ENCODE data around the gene PIK3C3. TPM values are rescaled to one million over a fixed set of nuclear protein-coding genes. Genes with fewer than 3 reads are reported as not detected.
A peak's percentile ranks its signal among the peaks of the same experiment; 100 is the strongest.

Gene PIK3C3
- 10 to 100 TPM; 24.3 to 39.1 (median 28.8) TPM for total RNA-seq

DNA sequence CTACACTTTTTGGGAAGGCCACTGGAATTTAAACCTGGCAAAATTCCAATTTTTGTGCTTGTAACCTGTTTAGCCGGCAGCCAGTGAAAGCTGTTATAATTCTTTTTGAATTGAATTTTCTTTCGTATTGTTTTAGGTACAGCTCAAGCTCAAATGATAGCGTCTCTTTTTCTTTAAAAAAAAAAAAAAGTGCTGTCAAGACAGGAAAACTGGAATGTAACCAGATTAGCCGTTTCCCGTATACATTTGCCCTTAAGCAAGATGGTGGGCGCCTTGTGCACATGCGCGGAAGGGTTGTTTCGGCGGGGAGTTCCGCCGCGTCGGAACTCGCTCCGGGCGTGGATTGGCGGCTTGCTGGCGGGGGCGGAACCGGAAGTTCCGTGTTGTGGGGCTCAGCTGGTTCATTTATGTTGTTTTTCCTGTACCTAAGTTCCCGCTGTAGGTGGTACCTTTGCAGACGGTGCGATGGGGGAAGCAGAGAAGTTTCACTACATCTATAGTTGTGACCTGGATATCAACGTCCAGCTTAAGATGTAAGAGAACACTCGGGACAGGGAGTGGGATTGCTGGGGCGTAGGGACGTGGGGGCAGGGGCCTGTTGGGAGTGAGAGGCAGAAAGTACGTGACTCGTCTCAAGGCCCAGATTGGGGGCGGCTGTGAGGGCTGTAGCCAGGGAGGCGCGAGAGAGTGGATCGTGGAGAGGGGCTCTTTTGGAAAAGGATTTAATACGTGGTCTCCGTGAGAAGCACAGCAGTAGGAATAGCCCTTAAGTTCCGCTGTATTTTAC lies at the start of gene PIK3C3:
TSS of gene PIK3C3 (plus strand) at position 408 of the 787 bp plus-strand sequence. CDS start at position 466, 58 bp downstream.
- DNase-seq (ENCODE audit: extremely low spot score), result peak; percentile 99
- Histone ChIP-seq H3K27ac (replicated peaks in 1 of 4) (peak within 1 kb of the TSS; percentile 71 to 80 (median 76)), H3K36me3 (peaks cover 0 to 25% (median 11%) of the 10 kb centered on the region in 4 donors), H3K4me1 (peaks cover 20 to 28% (median 24%) of the 10 kb centered on the region in 4 donors), H3K4me3 (peak within 1 kb of the TSS; percentile 72 to 90 (median 88)), H3K9me3 (no peaks in the 10 kb centered on the region), H3K27me3 (no peaks in the 10 kb centered on the region)
- intact Hi-C loops (cut with DNase I), result no loop called here
- TF ChIP-seq POLR2AphosphoS5 (IDR thresholded peaks at IDR 0.05) (peak; percentile 72 to 81), POLR2A (IDR thresholded peaks at IDR 0.05; ENCODE audit: low read depth) (no peak)
- under 1% methylated on average over 38 of the region's 38 CpGs for WGBS

DNA sequence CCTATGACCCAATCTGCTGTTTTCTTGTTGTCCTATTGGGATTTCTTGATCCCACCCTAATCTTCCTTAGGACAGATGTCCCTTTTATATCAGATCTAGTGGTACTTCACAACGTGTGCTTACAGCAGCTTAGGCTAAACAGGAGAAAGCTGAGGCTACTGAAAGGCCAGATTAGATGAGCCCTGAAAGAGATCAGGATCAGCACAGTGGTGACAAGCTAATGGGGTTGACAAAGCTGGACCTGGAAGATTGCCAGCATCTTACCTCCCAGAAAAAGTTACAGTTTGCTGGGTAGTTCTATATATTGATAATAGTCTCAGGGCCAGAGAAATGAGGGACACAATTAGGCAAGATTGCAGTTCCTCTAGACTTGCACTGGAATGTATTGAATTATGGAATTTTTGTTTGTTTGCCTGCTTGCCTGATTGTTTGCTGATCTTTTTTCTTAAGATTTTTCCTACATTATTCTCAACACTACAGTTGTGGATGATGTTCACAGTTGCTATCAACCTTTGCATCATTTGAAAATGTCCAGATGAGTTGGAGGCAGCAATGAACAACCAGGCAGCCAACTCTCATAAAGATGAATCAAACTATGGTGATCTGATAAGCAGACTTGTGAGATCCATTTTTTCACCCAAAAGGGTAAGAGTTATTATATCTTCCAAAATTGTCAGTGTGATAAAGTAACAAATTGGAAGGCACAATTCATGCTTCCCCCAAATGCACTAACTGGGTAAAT lies 49.1 kb upstream of the PIK3C3 start:
- TF ChIP-seq EP300 (IDR thresholded peaks at IDR 0.05), result no peak
- no peak for TF ChIP-seq POLR2A (IDR thresholded peaks at IDR 0.05; ENCODE audit: low read depth)
- TF ChIP-seq POLR2AphosphoS5 (IDR thresholded peaks at IDR 0.05), result no peak
- TF ChIP-seq, protein P1, sequence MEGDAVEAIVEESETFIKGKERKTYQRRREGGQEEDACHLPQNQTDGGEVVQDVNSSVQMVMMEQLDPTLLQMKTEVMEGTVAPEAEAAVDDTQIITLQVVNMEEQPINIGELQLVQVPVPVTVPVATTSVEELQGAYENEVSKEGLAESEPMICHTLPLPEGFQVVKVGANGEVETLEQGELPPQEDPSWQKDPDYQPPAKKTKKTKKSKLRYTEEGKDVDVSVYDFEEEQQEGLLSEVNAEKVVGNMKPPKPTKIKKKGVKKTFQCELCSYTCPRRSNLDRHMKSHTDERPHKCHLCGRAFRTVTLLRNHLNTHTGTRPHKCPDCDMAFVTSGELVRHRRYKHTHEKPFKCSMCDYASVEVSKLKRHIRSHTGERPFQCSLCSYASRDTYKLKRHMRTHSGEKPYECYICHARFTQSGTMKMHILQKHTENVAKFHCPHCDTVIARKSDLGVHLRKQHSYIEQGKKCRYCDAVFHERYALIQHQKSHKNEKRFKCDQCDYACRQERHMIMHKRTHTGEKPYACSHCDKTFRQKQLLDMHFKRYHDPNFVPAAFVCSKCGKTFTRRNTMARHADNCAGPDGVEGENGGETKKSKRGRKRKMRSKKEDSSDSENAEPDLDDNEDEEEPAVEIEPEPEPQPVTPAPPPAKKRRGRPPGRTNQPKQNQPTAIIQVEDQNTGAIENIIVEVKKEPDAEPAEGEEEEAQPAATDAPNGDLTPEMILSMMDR (IDR thresholded peaks at IDR 0.05), result no peak
- DNase-seq (ENCODE audit: extremely low spot score), result no peak
- Histone ChIP-seq H3K27ac (replicated peaks in 1 of 4) (no peak overlapping the region), H3K9me3 (no peaks in the 10 kb centered on the region), H3K27me3 (no peaks in the 10 kb centered on the region), H3K4me1 (no peaks in the 10 kb centered on the region), H3K4me3 (no peak overlapping the region), H3K36me3 (no peaks in the 10 kb centered on the region)
- WGBS, result 47% methylated on average over 1 of the region's 1 CpG
- intact Hi-C loops (cut with DNase I), result no loop called here

DNA sequence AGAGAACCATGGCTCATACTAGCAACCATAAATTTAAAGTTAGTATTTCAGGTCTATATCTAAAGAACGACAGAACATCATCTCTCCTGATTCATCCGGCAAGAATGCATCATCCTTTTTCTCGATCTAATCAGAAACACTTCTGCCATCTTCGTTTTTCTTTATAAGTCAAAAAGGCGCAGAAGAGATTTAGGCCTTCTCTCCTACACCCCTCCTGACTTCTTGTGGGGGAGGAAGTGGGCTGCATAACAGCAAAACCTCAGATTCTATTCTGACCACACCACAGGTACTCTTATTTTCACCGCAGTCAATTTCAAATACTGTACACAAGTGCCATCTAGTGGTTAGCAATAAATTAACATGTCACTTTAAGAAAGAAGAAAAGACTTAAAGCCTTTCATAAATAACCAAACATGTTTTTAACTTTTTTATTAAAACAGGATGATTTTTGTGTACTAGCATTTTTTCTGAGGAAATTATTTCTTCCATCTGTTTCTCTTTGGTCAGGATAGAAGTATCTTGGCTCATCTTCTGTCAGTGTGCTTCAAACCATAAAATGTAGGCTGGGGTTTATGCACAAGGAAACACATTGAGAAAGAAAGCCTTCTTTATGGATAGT lies 48.4 kb upstream of the PIK3C3 start:
- TF ChIP-seq POLR2A (IDR thresholded peaks at IDR 0.05; ENCODE audit: low read depth), result no peak
- no peak for TF ChIP-seq EP300 (IDR thresholded peaks at IDR 0.05)
- TF ChIP-seq, protein P1 (IDR thresholded peaks at IDR 0.05), result peak; percentile 50 to 57 (median 52)
- Histone ChIP-seq H3K4me1 (no peaks in the 10 kb centered on the region), H3K27ac (replicated peaks in 1 of 4) (no peak overlapping the region), H3K4me3 (peak overlapping the region in 1 of 4 donors; percentile 24), H3K9me3 (no peaks in the 10 kb centered on the region), H3K27me3 (no peaks in the 10 kb centered on the region), H3K36me3 (no peaks in the 10 kb centered on the region)
- DNase-seq (ENCODE audit: extremely low spot score), result no peak
- WGBS, result 30% methylated on average over 6 of the region's 6 CpGs
- intact Hi-C loops (cut with DNase I), result no loop called here

DNA sequence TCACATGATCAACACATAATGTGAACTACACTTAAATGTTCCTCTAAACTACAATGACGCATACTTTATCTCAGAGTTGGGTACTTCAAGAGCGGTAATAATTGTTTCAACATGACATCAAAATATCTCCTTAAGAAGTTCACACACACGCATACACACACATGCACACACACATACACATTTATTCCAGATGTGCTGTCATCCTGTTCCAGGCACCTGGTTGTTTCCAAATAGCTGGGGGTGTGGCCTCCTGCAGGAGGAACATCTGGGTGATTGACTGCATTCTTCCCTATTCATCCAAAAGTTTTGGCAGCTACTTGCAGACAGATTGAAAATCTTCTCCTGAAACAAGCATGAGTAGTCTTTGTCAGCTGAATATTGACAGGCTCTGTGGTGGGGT lies 37.9 kb upstream of the PIK3C3 start:
- intact Hi-C loops (cut with DNase I), result no loop called here
- Histone ChIP-seq H3K36me3 (no peaks in the 10 kb centered on the region), H3K9me3 (no peaks in the 10 kb centered on the region), H3K27ac (replicated peaks in 1 of 4) (no peak overlapping the region), H3K4me1 (no peaks in the 10 kb centered on the region), H3K4me3 (no peak overlapping the region), H3K27me3 (peaks cover 0 to 4% (median 0%) of the 10 kb centered on the region in 4 donors)
- no peak for DNase-seq (ENCODE audit: extremely low spot score)
- 84% methylated on average over 3 of the region's 3 CpGs for WGBS
- TF ChIP-seq EP300 (IDR thresholded peaks at IDR 0.05), result no peak
- no peak for TF ChIP-seq POLR2A (IDR thresholded peaks at IDR 0.05; ENCODE audit: low read depth)
- no peak for TF ChIP-seq POLR2AphosphoS5 (IDR thresholded peaks at IDR 0.05)

DNA sequence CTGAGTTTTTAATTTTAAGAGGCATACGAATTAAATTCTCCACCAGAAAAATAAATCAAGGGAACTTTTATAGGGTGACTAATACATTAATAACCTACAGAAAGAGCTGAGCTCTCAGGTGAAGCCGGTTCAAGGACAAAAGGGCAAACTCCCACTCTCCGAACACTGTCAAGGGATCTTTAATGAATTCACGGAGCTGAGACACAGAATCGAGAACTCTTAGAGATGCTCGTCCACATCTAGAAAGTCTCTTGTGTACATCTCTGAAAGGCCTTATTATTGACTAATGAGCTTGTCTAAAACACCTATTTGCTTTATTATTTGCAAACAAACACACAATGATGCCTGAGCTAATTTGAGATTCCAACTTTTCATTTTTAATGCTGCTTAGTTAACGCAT lies 33.3 kb upstream of the PIK3C3 start:
- no peaks in the 10 kb centered on the region for H3K9me3 ChIP-seq
- no peaks in the 10 kb centered on the region for H3K4me1 ChIP-seq
- H3K4me3 ChIP-seq, result no peak overlapping the region
- intact Hi-C loops (cut with DNase I), result no loop called here
- peaks cover 0 to 4% (median 0%) of the 10 kb centered on the region in 4 donors for H3K27me3 ChIP-seq
- H3K27ac ChIP-seq (replicated peaks in 1 of 4), result no peak overlapping the region
- DNase-seq (ENCODE audit: extremely low spot score), result no peak
- 81% methylated on average over 7 of the region's 7 CpGs for WGBS
- no peaks in the 10 kb centered on the region for H3K36me3 ChIP-seq
- TF ChIP-seq, protein P1 (IDR thresholded peaks at IDR 0.05), result no peak
- TF ChIP-seq POLR2AphosphoS5 (IDR thresholded peaks at IDR 0.05) (no peak), POLR2A (IDR thresholded peaks at IDR 0.05; ENCODE audit: low read depth) (no peak), EP300 (IDR thresholded peaks at IDR 0.05) (no peak)

Data from esophagus muscularis mucosa (tissue), 4 donors.